K562 (cell line): ENCODE measurements around the gene MELK. TPM values are rescaled to one million over a fixed set of nuclear protein-coding genes. Genes with fewer than 3 reads are reported as not detected.

Experiments
- ATAC-seq: fragments of 200-7000 bp; cut with Tn5 transposase; 3 replicates; pipeline ENCODE4 v1.9.1; 2020; ENCODE audit warnings: moderate library complexity
- BruUV-seq: library from RNA; stranded (reverse); fragments of 400-500 nt; replicated peaks from 2 replicates; lab custom pipeline; 2021; lab: Mats Ljungman, UMichigan
- CTCF ChIA-PET: fragments of 300-600 bp; formaldehyde crosslinking; extraction: SDS; loops from one replicate; lab custom pipeline; 2021; ENCODE audit warnings: low intra/inter-chr PET ratio; lab: Yijun Ruan, JAX
- POLR2A ChIA-PET: fragments of 300-600, 350-650 bp; sonication (Branson Sonifier 250); formaldehyde crosslinking; extraction: SDS; loops from one replicate; lab custom pipeline; 2021; ENCODE audit warnings: antibody characterized with exemption, inconsistent platforms; lab: Yijun Ruan, JAX
- DNase-seq, 4 experiments: peaks; one replicate each; pipeline versions ENCODE4 v3.0.0 to v3.0.0-alpha.2; 2011 to 2018; ENCODE audit warnings: low spot score in 3 of 4, mixed read lengths in 3 of 4; ENCODE audit errors: extremely low read depth in 1 of 4
- FAIRE-seq: peaks from 2 replicates; lab custom pipeline; 2011; peaks lifted over from hg19 to GRCh38; lab: Jason Lieb, UNC
- H2AFZ ChIP-seq: 2 replicates; pipeline ENCODE4 v1.6.0; 2011; ENCODE audit warnings: low read depth, low read length, control low read depth, inconsistent platforms
- H3K27ac ChIP-seq: fragments of 200-600 bp; 3 replicates; pipeline ENCODE4 v1.8.0; 2011; ENCODE audit warnings: low read depth, mild to moderate bottlenecking, control low read depth, inconsistent platforms, low read length, moderate library complexity, mixed read lengths; ENCODE audit errors: extremely low read depth
- H3K27me3 ChIP-seq, 2 experiments: fragments of 300-600 bp in 1 of 2; 2 replicates in 1 of 2; 3 replicates in 1 of 2; pipeline versions ENCODE4 v1.6.0 to v1.8.0; 2011; ENCODE audit warnings: inconsistent platforms in 2 of 2, low read length in 2 of 2, mild to moderate bottlenecking in 1 of 2, mixed read lengths in 1 of 2, moderate library complexity in 1 of 2; ENCODE audit not compliant: control insufficient read depth in 2 of 2, insufficient read depth in 2 of 2
- H3K36me3 ChIP-seq: fragments of 300-600 bp; 3 replicates; pipeline ENCODE4 v1.8.0; 2011; ENCODE audit warnings: mild to moderate bottlenecking, low read length, inconsistent platforms; ENCODE audit not compliant: control insufficient read depth, insufficient read depth
- H3K4me1 ChIP-seq, 2 experiments: fragments of 200-600 bp in 1 of 2; replicated peaks in 1 of 2; 2 replicates in 1 of 2; 3 replicates in 1 of 2; pipeline versions ENCODE4 v1.5.1 to v1.8.0; 2011; ENCODE audit warnings: inconsistent platforms in 2 of 2, low read length in 2 of 2, mild to moderate bottlenecking in 1 of 2, mixed read lengths in 1 of 2, moderate library complexity in 1 of 2; ENCODE audit not compliant: control insufficient read depth in 2 of 2, insufficient read depth in 2 of 2
- H3K4me2 ChIP-seq: 2 replicates; pipeline ENCODE4 v1.6.1; 2011; ENCODE audit warnings: low read length, control low read depth, inconsistent platforms, mixed read lengths; ENCODE audit not compliant: insufficient read depth
- H3K4me3 ChIP-seq: fragments of 200-600 bp; sonication (generic), shearing (Covaris generic); 2 replicates; pipeline ENCODE4 v1.5.1; 2016; ENCODE audit warnings: control low read depth, inconsistent platforms
- H3K79me2 ChIP-seq: fragments of 200-600 bp; 3 replicates; pipeline ENCODE4 v1.8.0; 2011; ENCODE audit warnings: low read length, inconsistent platforms; ENCODE audit not compliant: control insufficient read depth, insufficient read depth
- H3K9ac ChIP-seq, 2 experiments: 2 replicates each; pipeline versions ENCODE4 v1.6.0 to v1.6.1; 2011; ENCODE audit warnings: low read depth in 2 of 2, low read length in 2 of 2, control low read depth in 1 of 2, inconsistent platforms in 1 of 2, mild to moderate bottlenecking in 1 of 2, mixed read lengths in 1 of 2; ENCODE audit not compliant: insufficient read depth in 1 of 2
- H3K9me1 ChIP-seq: one replicate; pipeline ENCODE4 v1.6.0; 2011; ENCODE audit warnings: inconsistent platforms, mild to moderate bottlenecking, low read length, moderate library complexity; ENCODE audit not compliant: control insufficient read depth, insufficient read depth
- H3K9me3 ChIP-seq: replicated peaks from 2 replicates; pipeline ENCODE4 v1.5.1; 2011; ENCODE audit warnings: low read depth, low read length, inconsistent platforms; ENCODE audit not compliant: control insufficient read depth, insufficient read depth
- H4K20me1 ChIP-seq: replicated peaks from 2 replicates; pipeline ENCODE4 v1.6.1; 2011; ENCODE audit warnings: low read length, inconsistent platforms, mixed read lengths; ENCODE audit not compliant: control insufficient read depth, insufficient read depth
- ARNT ChIP-seq, 2 experiments: fragments of 450-650 bp; IDR thresholded peaks; 2 replicates each; pipeline ENCODE4 v1.6.1; 2016; ENCODE audit warnings: mild to moderate bottlenecking in 1 of 2
- EHMT2 ChIP-seq: fragments of 450-650 bp; IDR thresholded peaks from 2 replicates; pipeline ENCODE4 v1.6.1; 2018; ENCODE audit warnings: antibody characterized with exemption
- FOXP1 ChIP-seq: sonication (generic); formaldehyde crosslinking; IDR thresholded peaks from 2 replicates; pipeline ENCODE4 v1.8.0; 2022; ENCODE audit warnings: mild to moderate bottlenecking, missing genetic modification reagents
- HSF4 ChIP-seq: fragments of 250-450 bp; sonication (Bioruptor Pico); IDR thresholded peaks from 2 replicates; pipeline ENCODE4 v2.1.2; 2022; ENCODE audit warnings: mild to moderate bottlenecking, moderate library complexity, borderline replicate concordance
- MAX ChIP-seq: sonication (generic); formaldehyde crosslinking; IDR thresholded peaks from 2 replicates; pipeline ENCODE4 v1.9.0; 2022; ENCODE audit warnings: mild to moderate bottlenecking, missing genetic modification reagents
- PHF20 ChIP-seq: fragments of 450-650 bp; IDR thresholded peaks from 2 replicates; pipeline ENCODE4 v1.6.1; 2018; ENCODE audit not compliant: partially characterized antibody
- POLR2H ChIP-seq: IDR thresholded peaks from 2 replicates; pipeline ENCODE4 v1.6.1; 2016; ENCODE audit warnings: missing genetic modification characterization, low read depth, mild to moderate bottlenecking, control low read depth, missing compliant biosample characterization, moderate library complexity
- POU5F1 ChIP-seq: fragments of 150-350 bp; IDR thresholded peaks from 2 replicates; pipeline ENCODE4 v1.6.1; 2014; ENCODE audit warnings: borderline replicate concordance, low read length, low read depth, mild to moderate bottlenecking; ENCODE audit not compliant: partially characterized antibody
- SMAD2 ChIP-seq: fragments of 150-350 bp; IDR thresholded peaks from 2 replicates; pipeline ENCODE4 v1.6.1; 2014; ENCODE audit warnings: low read depth, mild to moderate bottlenecking, low read length
- ZBTB11 ChIP-seq, 3 experiments: fragments of 200-800 bp in 1 of 3; fragments of 250-450 bp in 1 of 3; fragments of 450-650 bp in 1 of 3; sonication (Bioruptor Pico) in 1 of 3; sonication (Bioruptor generic) in 1 of 3; formaldehyde crosslinking in 1 of 3; IDR thresholded peaks; 2 replicates each; pipeline versions ENCODE4 v1.6.1 to v1.8.0; 2016 to 2022; ENCODE audit warnings: mild to moderate bottlenecking in 2 of 3, missing genetic modification characterization in 2 of 3, missing compliant biosample characterization in 1 of 3, moderate library complexity in 1 of 3
- ZNF398 ChIP-seq: fragments of 250-450 bp; sonication (Bioruptor Pico); IDR thresholded peaks from 2 replicates; pipeline ENCODE4 v1.8.0; 2021; ENCODE audit warnings: moderate library complexity, mild to moderate bottlenecking, inconsistent platforms
- ZNF551 ChIP-seq: fragments of 250-450 bp; sonication (Bioruptor Pico); IDR thresholded peaks from 2 replicates; pipeline ENCODE4 v1.5.0; 2021; ENCODE audit warnings: mild to moderate bottlenecking, moderate library complexity
- WGBS: fragments of 100-300 bp; shearing (Covaris generic); methylation state at CpG from one replicate; pipeline ENCODE4 v1.1.6; 2016; ENCODE audit warnings: low coverage, mixed read lengths; ENCODE audit not compliant: insufficient coverage; ENCODE audit errors: missing lambda C conversion rate; 5-methylcytosine and 5-hydroxymethylcytosine counted together
- in situ Hi-C: fragments of 300-500 bp; cut with MboI; formaldehyde crosslinking; loops from 4 replicates; pipeline ENCODE4 v1.15.0; 2018; ENCODE audit warnings: inconsistent platforms, mixed read lengths
- intact Hi-C: fragments of 100-400 bp; cut with micrococcal nuclease; formaldehyde crosslinking; loops from 2 replicates; pipeline ENCODE4 v1.14.2; 2022
- polyA plus RNA-seq, 8 experiments: library from polyadenylated mRNA; depleted of rRNA in 4 of 8; stranded (reverse) in 5 of 8; unstranded in 3 of 8; fragments of >200 nt; fragmentation: Nextera tagmentation in 2 of 8; fragmentation: Illumina TruSeq in 1 of 8; extraction: Ambion mirVana in 2 of 8; extraction: Trizol in 1 of 8; gene quantifications; 2 replicates each; pipeline versions ENCODE4 v1.2.1 to v1.2.3, GENCODE V29; 2011 to 2014; ENCODE audit warnings: inconsistent platforms in 1 of 8, missing spikeins in 1 of 8
- total RNA-seq, 7 experiments: library from RNA; depleted of rRNA in 6 of 7; stranded (reverse); fragments of >200 nt in 6 of 7; fragmentation: Illumina TruSeq in 2 of 7; extraction: Trizol in 2 of 7; gene quantifications; 2 replicates each; pipeline versions ENCODE4 v1.2.1 to v1.2.3, GENCODE V29; 2011 to 2021; ENCODE audit warnings: low replicate concordance in 1 of 7

The MELK gene
- total and polyA plus RNA-seq, 9 of the 15 experiments (the other 6 are each of a cell fraction or from before 2014, with no cell fraction given): 33.3 to 57.3 (median 43.8) TPM

- no peaks in the 10 kb centered on the region for H3K9me1 ChIP-seq
- ATAC-seq: no peak
- no peaks in the 10 kb centered on the region for H3K36me3 ChIP-seq
- no TSS peak for BruUV-seq
- no peak for DNase-seq
- WGBS: 14% methylated on average over 1 of the region's 1 CpG
- peaks cover 0 to 2% of the 10 kb centered on the region in 2 experiments; a peak in 3 of 5 replicates for H3K27me3 ChIP-seq
- no peak overlapping the region for H3K4me2 ChIP-seq
- POLR2A ChIA-PET: interaction anchor here (0.9 kb wide), 1 partner anchor 10 kb away, joined by 4 read pairs; no protein-coding TSS in a partner anchor
- FAIRE-seq: no peak
- H4K20me1 ChIP-seq: no peaks in the 10 kb centered on the region
- H3K27ac ChIP-seq: no peak overlapping the region
- no peak overlapping the region for H2AFZ ChIP-seq
- TF ChIP-seq SMAD2 (no peak), EHMT2 (no peak), POLR2H (tag) (no peak), ZNF551 (CRISPR knock-in tag) (no peak), FOXP1 (no peak), PHF20 (no peak), ZBTB11 (CRISPR knock-in tag; IDR thresholded peaks at IDR 0.05) (no peak), ZNF398 (CRISPR knock-in tag) (no peak), MAX (CRISPR knock-in tag) (no peak), ARNT (IDR thresholded peaks at IDR 0.05) (no peak), POU5F1 (no peak), HSF4 (CRISPR knock-in tag) (no peak)
- TF ChIP-seq, all 486 proteins: peak for 0
- Histone ChIP-seq H3K4me3 (no peak overlapping the region), H3K79me2 (no peaks in the 10 kb centered on the region), H3K9ac (no peak overlapping the region), H3K4me1 (no peaks in the 10 kb centered on the region), H3K9me3 (no peaks in the 10 kb centered on the region; the same call in 1 of the 2 replicates)
- CTCF ChIA-PET: no interaction called here
- intact Hi-C loops: no loop called here
- in situ Hi-C loops: no loop called here
Observed at GRCh38 chr9:36535107-36535506, 37.6 kb upstream of the MELK start.
